Measurements from ENCODE around the gene NTM.
A peak's percentile ranks its signal among the peaks of the same experiment; 100 is the strongest.

The NTM gene

DNA sequence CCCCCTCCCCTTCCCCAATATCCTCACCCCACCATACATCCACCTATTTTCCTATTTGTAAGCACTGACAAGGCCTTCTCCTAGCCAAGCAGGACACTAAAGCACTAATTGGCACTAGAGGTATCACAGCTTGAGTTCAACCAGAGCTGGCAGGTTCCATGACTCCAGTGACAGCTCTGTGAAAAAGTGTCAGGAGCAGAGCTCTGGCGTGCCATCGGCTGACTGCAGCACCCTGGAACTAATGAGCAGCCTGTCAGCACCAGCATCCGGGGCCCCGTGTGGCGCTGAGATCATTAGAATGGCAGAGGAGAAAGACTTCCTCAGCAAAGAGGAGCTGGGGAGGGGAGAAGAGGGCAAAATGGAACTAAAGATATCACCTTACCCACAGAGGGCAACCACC lies 847.4 kb downstream of the NTM start:
- DNase-seq (ENCODE audit: low spot score), result no peak

DNA sequence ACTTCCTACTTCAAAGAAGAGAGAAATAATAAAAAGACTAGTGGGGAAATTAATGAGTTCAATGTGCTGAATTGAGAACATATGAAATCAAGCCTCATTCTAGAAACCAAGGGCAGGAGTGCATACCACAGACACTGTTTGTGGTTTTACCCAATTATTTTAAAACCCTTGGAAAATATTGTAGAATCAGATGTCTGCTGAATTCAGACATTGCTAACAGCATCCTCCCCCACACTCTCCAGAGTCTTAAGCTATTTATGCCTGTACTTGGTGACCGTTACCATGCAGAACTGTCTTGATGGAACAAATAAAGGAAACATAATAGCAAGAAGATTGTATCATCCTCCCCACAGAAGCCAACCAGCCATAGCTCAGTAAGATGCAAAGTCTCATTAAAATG lies 850.1 kb downstream of the NTM start:
- DNase-seq (ENCODE audit: low spot score), result no peak

DNA sequence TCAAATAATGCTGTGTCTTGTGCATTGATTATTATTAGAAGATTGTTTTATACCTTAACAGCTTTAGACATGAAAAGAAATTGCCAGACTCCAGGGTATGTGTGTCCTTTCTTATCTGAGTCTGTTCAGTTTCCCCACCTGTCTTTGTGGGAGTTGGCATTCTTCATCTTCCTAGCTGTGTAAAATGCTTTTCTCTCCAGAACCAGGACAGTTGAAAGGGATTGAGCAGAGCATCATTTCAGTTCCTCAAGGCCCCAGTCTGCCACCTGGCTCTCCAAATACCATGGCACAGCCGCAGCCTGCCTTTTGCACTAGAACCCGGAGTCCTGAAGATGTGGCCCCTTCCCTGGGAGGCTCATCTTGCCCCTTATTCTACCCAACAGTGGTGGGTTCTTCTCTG lies 851.9 kb downstream of the NTM start:
- no peak for DNase-seq (ENCODE audit: low spot score)

DNA sequence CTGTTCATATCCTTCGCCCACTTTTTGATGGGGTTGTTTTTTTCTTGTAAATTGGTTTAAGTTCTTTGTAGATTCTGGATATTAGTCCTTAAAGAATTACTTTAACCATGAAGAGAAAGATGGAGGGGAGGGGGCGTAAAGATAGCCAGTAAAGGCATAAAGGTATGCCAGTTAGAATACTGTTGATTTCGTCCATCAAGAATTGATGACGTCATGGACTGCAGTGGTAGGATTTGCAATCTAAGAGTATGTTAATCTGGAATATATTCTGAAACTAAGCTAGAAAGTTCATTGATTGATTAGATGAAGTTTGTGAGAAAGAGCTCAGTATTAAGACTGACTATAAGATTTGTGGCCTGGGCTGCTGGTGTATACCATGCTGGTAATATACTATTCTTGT lies 856.1 kb downstream of the NTM start:
- no peak for DNase-seq (ENCODE audit: low spot score)

DNA sequence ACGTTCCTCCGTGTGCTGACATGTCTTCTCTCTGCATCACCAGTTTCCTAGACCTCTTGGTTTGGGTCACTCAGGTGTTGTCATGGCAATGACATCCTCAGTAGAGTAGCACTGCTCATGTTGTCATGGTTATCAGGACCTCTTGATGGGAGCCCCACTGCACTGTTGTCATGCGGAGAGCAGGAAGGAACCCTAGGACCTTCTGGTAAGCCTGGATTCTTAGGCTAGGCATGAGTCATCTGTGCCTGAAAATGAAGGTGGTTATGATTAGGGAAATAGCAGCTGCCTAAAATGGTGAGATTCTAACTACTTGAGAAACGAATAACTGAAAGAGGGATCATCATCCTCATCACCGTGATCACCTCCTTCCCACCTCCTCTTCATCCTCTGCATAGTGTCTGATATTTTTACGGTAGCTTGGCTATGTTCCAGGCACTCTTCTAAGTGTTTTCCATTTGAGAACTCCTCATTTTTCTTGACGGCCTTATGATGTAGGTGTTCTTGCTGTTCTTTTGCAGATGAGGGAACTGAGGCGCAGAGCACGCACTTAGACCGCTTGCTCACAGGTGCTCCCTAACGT lies 858.4 kb downstream of the NTM start:
- no peak for DNase-seq (ENCODE audit: low spot score)

DNA sequence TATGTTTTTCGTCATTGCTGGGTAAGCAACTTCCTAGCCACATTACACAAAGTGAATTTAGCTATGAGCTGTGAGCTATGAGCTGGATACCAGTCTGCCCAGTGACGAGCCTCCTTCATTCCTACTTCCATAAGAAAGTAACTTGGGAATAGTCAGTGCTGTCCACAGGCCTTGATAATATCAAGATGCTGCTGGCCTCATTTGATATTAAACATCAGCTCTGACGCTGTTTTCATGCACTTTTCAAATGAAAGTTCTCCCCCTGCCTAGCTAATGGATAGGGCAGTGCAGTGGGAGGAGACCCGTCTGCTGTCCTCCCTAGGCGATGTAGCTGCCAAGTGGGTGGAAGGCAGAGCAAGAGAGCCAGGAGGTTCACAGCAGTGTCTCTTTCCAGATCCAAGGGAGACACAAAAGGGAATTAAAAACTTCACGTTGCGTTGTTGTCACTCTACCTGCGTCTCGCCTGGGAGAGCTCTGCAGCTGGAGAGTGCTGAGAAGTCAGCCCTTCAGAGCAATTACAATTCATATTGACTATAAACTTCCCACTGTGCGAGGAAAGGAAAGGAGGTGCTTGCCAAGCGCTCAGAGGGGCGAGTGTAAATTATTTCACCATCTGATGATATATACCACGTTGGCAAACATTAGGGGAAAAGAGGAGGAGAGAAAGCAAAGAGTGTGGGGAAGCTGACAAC lies 861.4 kb downstream of the NTM start:
- no peak for DNase-seq (ENCODE audit: low spot score)

DNA sequence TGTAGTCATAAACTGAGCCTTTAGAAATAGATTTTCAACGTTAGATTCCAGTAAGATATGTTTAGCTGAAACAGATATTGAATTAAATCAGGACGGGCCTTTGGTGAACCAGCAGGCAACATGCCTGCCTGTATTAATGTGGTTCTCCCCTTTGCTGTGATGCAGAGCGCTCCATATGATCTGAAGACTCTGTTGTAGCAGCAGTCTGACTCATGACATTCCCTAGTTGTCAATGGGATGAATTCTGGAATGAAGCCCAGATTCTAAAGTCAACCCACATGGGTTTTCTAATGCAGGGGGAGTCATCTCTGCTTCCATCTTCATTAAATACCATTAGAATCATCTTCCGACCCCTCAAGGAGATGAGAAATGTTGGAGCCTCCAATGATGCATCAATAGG lies 864.5 kb downstream of the NTM start:
- DNase-seq (ENCODE audit: low spot score), result peak; percentile 14

DNA sequence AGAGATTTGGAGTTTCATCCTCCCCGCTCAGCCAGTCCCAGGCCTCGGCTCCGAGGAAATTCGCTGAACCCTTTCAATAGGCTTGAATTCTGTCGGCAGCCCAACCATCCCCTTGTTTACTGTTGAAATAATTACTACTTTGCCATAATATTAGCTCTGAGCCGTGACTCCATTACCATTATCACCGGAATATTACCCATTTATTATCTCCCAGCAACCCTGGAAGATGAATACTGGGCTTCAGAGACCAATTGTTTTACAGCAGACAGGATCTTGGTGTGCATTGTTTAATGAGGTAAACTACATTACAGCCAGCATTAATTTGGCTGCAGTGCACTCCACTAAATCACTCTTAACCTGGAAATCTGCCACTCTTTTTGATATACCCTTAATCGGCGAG lies 867.4 kb downstream of the NTM start:
- no peak for DNase-seq (ENCODE audit: low spot score)

DNA sequence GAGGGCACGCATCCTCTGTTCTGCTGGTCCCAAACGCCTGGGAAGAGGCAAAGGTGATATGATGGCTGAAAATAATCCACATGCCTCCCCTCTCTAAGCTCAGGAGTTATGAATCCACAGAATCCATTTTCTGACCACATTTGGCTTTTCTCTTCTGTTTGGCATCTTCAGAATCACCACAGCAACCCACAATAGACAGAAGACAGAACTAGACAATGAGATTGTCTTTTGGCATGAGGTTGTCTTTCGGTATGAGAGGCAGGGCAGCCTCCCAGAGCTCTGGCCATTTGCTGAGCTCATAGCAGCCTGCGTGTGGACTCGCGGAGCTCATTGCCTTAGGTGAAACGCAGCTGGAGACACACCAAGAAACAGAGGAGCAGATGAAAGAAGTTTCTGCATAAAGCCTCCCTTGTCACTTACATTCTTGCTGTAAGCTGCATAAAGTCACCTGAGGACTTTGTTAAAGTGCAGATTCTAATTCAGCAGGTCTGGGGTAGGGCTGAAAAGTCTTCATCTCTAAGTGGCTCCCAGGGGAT lies 868.0 kb downstream of the NTM start:
- DNase-seq (ENCODE audit: low spot score), result no peak

DNA sequence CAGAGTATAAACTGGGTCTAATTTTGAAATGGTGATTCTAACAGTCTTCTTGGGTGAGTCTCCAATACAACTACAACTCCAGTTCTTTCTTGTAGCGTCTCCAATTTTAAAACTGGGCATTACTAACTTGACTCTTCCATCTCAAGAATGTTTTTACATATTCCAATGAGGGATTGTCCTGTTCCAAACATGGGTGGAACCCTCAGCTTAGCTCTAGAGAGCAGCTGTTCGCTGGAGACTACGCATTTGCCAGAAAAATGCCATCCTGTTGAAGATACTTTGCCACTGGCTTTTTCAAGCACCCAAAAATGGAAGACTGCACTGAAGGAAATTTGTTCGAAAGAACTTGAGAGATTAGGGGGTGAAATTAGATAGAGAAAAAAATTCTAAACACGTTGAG lies 870.0 kb downstream of the NTM start:
- no peak for DNase-seq (ENCODE audit: low spot score)

DNA sequence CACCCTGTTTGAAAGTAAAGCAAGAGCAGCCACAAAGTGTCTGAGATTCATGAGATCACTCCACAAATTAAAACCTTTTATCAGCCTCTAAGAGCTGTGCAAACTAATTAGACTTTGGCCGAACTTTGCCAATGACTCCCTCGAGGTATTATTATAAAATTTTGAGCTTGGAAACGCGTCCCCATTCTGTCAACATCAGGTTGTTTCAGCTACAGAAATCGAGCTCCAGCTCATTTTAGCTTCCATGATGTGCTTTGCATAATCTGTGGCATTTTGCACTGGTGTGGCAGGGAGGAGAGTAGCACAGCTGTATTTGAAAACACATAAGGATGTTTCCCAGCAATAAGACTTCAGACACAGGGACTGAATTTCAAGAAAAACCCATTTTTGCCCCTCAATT lies 872.2 kb downstream of the NTM start:
- DNase-seq (ENCODE audit: low spot score), result no peak

DNA sequence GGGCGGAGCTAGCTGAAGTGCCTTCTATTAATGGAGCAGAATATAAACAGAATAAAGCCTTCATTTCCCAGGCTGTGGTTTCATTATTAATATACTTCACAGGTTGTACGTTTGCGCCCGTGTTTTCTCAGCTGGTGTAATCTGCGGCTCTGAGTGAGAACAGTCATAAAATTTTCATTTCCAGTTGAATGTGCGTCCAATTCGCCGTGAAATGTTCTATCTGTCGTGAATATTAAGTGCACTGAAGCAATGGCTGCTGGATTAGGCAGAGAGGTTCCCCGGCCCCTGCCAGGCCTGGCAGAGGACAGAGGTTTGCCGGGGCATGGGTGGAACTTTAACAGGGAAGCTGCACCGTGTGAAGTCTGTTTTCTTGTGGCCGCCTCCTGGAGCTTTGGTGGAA lies 874.4 kb downstream of the NTM start:
- no peak for DNase-seq (ENCODE audit: low spot score)

DNA sequence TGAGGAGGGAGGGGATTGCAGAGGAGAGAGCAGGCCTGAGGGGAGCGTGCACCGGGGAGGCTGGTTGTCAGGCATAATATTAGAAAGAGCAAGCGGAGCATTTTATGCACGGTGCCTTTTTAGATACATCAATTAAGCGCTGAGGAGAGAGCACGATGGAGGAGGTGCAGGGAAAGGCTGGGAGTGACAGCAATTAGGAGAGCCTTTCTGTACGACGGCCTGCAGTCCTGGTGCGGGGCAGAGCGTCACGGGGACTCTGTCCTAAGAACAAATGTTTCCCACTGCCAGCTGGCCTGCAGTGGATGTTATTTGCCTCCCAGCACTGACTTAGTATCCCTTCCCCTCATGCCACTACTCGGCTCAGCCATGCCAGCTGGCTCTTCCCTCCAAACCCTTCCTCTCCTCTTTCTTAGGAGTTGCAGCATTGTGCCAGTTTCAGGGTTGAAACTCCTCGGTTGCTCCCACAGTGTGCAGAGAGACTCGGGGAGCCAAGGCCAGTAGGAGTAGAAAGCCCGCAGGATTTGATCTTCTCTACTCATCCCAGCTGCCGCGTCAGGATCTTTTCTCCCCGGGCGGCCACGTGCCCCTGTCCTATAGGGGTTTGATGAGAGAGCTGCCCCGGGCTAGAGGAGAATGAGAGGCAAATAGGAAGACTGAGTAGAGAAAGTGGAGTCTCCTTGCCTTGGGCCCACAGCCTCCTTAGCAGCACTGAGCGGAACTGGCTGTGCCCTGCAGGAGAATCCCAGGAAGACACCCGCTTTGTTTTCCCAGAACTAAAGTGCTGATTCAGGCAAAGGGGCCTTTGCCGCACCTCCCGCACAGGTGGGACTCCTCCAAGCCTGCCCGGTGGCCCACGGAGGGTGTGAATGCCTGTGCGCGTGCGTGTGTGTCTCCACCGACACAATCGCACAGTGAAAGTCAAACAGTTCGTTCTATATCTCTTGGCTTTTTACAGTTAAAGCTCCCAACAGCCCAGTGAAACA lies 875.3 kb downstream of the NTM start:
- DNase-seq (ENCODE audit: low spot score), result no peak

DNA sequence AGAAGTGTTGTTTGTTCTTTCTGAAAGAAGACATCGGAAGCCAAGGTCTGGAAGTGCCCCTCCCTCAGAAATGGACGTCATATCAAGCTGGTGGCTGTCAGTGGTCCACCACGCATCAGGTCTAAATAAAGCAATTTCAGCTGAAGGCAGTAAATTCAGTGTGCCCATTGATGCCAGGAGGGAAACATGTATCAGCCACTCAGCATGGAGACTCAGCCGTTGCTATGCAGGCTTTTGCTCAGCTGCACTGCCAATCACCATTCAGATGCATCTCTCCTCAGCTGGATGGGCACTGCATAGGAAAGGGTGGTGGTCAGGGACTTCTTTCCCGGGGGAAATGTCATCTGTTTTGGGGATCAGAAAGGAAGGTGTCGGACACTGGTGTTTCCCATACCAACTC lies 878.2 kb downstream of the NTM start:
- DNase-seq (ENCODE audit: low spot score), result no peak

DNA sequence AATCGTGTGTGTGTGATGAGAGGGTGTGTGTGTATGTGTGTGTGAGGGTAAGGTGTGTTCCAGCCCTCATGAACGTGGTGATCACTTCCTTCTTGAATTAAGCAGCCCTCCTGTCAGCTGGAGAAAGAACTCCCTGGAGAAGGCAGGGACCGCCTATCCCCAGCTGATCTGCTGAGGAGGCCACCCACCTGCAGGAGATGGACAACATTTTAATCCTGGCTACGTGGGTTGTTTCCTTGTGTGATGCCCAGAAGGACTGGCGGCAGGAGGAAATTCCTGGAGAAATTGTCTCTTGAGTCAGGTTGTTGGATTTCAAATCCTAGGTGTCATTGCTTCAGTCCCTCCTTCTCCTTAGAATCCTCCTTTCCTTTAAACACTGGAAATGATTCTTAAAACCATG lies 878.8 kb downstream of the NTM start:
- DNase-seq (ENCODE audit: low spot score), result no peak

DNA sequence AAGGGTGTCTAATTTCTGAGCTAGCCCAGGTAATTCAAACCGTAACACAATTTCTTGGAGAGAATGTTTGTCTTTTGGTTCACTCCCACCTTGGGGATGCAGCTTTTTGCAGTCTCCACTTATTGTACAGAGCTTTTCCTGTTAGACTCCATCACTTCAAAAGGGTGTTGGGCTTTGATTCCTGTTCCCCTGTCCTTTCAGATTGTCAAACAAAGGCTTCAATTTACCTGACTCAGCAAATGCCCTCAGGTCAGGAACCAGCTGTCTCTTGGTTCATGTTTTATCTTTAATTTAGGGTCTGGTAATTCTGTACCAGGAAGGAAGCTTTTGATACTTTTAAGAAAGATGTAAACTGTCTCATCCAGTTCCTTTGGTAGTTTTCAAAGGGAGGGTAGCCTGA lies 880.6 kb downstream of the NTM start:
- DNase-seq (ENCODE audit: low spot score), result no peak

DNA sequence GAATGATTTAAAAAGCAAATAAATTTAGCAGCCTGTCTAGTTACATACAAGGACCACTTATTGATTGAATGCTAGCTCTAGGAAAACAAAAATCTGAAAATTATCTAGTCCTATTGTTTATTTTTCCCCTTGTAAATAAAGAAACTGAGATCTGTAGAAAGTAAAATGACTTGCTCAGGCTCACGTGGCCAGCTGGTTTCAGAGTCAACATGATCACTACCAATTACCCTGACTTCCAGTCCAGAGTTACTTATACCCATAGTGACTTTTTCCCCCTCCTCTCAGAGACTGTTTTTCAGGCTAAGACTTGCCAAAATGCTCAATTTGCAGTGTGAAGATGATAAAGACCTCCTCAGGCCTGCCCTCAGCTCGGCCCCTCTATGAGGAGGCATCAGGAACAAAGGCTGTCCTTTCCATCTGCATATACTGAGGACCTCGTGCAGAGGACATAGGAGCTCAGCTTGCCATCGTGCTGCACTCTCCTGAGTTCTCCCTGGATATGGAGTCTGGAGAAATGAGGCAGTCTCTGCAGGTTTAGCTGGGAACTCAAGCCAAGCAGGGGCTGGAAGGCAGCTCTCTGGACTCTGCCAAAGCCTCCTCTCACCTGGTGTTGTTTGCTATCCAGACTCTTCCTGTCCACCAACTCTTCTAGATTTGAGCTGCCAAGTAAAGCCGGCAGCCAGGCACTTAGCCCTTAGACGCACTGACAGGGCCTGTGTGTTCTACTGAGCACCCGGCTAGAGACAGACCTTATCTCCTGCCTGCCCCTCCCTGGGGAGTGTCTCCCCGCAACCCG lies 883.3 kb downstream of the NTM start:
- DNase-seq (ENCODE audit: low spot score), result no peak

DNA sequence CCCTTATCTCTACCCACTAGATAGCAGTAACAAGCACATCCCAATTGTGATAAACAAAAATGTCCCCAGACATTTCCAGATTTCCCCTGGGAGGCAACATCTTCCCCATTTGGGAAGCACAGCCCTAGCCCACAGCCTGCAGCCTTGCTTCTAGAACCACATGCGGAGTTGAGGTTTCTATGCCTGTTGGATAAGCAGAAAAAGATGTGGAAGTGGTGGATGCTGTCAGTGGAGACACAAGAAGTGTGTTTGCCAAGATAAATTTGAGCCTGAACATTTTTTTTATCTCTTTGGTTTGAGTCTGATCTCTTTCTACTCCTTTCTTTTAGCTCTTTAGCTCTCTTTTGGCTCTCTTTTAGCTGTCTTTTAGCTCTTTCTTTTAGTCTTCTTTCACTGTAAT lies 884.5 kb downstream of the NTM start:
- DNase-seq (ENCODE audit: low spot score), result no peak

DNA sequence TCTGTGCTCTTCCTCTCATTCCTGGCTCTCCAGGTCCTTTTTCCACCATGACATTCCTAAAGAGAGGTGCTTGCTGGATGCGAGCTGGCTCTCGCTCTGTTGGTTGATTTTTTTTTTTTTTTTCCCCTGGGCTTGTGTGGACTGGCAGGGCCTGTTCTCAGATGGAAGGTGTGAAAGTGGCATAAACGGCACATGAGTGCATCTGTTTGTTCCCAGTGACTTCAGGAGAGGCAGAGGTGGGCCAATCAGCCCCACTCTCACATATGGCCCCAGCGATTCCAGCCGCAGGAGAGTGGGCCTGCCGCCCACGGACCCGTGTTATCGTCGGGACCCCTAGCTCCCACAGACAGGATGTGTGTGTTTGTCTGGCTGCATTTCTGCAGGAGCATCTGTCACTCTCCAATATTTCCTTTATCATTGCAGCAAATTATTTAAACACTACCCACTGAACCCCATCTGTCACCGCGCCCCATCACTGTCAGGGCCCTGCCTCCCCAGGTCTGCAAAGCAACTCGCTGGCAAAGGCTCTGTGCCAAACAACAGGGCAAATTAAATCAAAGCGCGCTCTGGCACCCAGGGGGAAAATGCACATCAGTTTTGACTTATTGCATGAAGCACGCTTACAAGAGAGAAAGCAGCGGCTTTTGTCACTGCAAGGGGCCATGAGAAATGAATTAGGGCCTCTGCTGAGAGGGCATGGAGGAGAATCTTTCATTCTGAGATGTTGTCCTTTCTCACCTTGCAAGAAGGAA lies 886.3 kb downstream of the NTM start:
- DNase-seq (ENCODE audit: low spot score), result no peak

DNA sequence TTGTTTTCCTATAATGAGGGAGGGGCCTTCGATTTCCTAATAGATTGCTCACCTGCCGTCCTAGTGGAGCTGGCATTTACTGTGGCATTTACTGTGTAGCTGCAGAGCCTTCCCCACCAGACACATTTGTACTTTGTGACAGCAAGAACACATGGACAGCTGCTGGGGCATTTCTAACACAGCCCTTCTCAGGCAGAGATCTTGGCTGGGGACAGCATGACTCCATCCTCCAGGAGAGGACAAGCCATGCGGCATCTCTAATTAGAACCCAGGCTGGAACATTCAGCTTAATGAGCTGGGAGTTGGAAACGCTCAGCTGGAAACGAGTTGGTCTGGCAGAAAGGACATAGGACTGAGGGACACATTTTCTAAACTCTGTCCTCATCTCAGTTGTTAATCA lies 887.5 kb downstream of the NTM start:
- no peak for DNase-seq (ENCODE audit: low spot score)

DNA sequence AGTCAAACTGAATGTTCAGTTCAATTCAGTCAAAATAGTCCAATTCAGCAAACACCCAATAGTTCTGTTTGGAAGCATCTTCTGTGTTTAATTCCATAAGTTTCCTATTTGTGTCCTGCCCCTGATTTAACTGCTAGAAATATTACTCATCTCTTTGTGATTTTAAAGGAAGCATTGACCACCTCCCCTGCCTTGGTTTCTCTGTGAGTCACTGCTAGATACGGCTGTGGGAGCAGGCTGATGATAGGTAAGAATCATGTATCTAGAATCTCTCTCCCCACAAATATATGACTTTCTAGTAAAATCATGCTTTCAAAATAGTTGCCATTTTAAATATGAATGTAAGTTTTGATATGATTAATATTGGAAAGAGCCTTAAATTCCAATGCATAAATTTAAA lies 888.5 kb downstream of the NTM start:
- no peak for DNase-seq (ENCODE audit: low spot score)
